Transverse colon (tissue), 4 donors: Measurements from ENCODE around the gene ST6GAL1.

ENCODE experiments used
- CTCF ChIP-seq, 5 experiments: fragments of 200-600 bp in 3 of 5; fragments of 450-650 bp in 2 of 5; sonication (generic) in 3 of 5; IDR thresholded peaks; 1 replicate in 2 of 5; 2 replicates in 3 of 5; pipeline ENCODE4 v1.5.1; 2016 to 2017; ENCODE audit warnings: antibody characterized with exemption in 5 of 5, inconsistent platforms in 3 of 5, mild to moderate bottlenecking in 2 of 5, moderate library complexity in 1 of 5
- POLR2AphosphoS5 ChIP-seq, 3 donors: sonication (generic); formaldehyde crosslinking; IDR thresholded peaks; one replicate each; pipeline ENCODE4 v1.6.1; 2016; ENCODE audit warnings: antibody characterized with exemption in 3 of 3

GRCh38 chr3:187041362-187042307 is 111.3 kb downstream of the ST6GAL1 start:
- TF ChIP-seq POLR2AphosphoS5 (IDR thresholded peaks at IDR 0.05) (no peak), CTCF (IDR thresholded peaks at IDR 0.05) (no peak)
